ENCODE data around the gene CAMTA1.

Gene CAMTA1

GRCh38 chr1:7117399-7118281 is 332.4 kb downstream of the CAMTA1 start (continued):
- TF ChIP-seq, protein P1, sequence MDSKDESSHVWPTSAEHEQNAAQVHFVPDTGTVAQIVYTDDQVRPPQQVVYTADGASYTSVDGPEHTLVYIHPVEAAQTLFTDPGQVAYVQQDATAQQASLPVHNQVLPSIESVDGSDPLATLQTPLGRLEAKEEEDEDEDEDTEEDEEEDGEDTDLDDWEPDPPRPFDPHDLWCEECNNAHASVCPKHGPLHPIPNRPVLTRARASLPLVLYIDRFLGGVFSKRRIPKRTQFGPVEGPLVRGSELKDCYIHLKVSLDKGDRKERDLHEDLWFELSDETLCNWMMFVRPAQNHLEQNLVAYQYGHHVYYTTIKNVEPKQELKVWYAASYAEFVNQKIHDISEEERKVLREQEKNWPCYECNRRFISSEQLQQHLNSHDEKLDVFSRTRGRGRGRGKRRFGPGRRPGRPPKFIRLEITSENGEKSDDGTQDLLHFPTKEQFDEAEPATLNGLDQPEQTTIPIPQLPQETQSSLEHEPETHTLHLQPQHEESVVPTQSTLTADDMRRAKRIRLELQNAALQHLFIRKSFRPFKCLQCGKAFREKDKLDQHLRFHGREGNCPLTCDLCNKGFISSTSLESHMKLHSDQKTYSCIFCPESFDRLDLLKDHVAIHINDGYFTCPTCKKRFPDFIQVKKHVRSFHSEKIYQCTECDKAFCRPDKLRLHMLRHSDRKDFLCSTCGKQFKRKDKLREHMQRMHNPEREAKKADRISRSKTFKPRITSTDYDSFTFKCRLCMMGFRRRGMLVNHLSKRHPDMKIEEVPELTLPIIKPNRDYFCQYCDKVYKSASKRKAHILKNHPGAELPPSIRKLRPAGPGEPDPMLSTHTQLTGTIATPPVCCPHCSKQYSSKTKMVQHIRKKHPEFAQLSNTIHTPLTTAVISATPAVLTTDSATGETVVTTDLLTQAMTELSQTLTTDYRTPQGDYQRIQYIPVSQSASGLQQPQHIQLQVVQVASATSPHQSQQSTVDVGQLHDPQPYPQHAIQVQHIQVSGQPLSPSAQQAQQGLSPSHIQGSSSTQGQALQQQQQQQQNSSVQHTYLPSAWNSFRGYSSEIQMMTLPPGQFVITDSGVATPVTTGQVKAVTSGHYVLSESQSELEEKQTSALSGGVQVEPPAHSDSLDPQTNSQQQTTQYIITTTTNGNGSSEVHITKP (tag by site-specific recombination; IDR thresholded peaks at IDR 0.05): peak; percentile 74
- TF ChIP-seq ZNF621 (tag by site-specific recombination; IDR thresholded peaks at IDR 0.05) (no peak), ZNF501 (tag by site-specific recombination; IDR thresholded peaks at IDR 0.05) (no peak)

DNA sequence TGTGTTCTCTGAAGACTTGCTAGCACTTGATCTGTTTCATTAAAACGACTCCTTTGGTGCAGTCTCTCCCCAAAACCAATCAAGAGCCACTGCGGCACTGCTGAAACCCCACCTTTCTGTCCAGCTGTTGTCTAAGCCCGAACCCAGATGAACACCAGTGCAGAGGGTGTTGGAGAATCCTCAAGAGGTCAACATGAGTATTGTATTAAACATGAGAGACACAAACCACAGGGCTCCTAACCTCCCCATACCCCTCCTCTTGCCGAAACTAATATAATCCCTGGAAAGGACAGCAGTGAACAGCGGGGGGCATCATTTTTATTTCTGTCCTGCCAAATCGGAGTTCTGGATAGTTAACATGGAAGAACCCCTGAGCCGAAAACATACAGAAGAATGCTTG is 333.9 kb downstream of the CAMTA1 start:
- Histone ChIP-seq H3K36me3 (ENCODE audit: control insufficient read depth in 2 of 2, insufficient read depth in 1 of 2, low read length in 2 of 2) (no peaks in the 10 kb centered on the region), H3K4me3 (ENCODE audit: low read depth, low read length) (no peak overlapping the region), H3K27ac (ENCODE audit: extremely low read depth, low read depth, low read length) (no peak overlapping the region), H3K4me1 (ENCODE audit: control insufficient read depth, insufficient read depth, low read length) (no peaks in the 10 kb centered on the region), H3K9me3 (ENCODE audit: control insufficient read depth, insufficient read depth, low read depth, low read length) (no peaks in the 10 kb centered on the region)
- CTCF ChIA-PET: interaction anchor here (0.7 kb wide), 1 partner anchor 226 kb away, joined by 3 read pairs; no protein-coding TSS in a partner anchor
- POLR2A ChIA-PET: no interaction called here
- TF ChIP-seq, protein P2, sequence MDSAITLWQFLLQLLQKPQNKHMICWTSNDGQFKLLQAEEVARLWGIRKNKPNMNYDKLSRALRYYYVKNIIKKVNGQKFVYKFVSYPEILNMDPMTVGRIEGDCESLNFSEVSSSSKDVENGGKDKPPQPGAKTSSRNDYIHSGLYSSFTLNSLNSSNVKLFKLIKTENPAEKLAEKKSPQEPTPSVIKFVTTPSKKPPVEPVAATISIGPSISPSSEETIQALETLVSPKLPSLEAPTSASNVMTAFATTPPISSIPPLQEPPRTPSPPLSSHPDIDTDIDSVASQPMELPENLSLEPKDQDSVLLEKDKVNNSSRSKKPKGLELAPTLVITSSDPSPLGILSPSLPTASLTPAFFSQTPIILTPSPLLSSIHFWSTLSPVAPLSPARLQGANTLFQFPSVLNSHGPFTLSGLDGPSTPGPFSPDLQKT (IDR thresholded peaks at IDR 0.05; ENCODE audit: borderline replicate concordance, low read depth, low read length): no peak
- TF ChIP-seq BCL11A (tag by site-specific recombination; IDR thresholded peaks at IDR 0.05; ENCODE audit: low read depth) (no peak), ZNF426 (tag by site-specific recombination; IDR thresholded peaks at IDR 0.05) (no peak), ZNF677 (tag by site-specific recombination; IDR thresholded peaks at IDR 0.05) (no peak), ZBTB8A (tag by site-specific recombination; IDR thresholded peaks at IDR 0.05) (no peak), OSR2 (tag by site-specific recombination; IDR thresholded peaks at IDR 0.05) (no peak), ZNF138 (tag by site-specific recombination; IDR thresholded peaks at IDR 0.05; ENCODE audit: borderline replicate concordance) (no peak), ZNF843 (tag by site-specific recombination; IDR thresholded peaks at IDR 0.05) (no peak), ZBTB44 (tag by site-specific recombination; IDR thresholded peaks at IDR 0.05) (no peak)
- TF ChIP-seq, protein P3, sequence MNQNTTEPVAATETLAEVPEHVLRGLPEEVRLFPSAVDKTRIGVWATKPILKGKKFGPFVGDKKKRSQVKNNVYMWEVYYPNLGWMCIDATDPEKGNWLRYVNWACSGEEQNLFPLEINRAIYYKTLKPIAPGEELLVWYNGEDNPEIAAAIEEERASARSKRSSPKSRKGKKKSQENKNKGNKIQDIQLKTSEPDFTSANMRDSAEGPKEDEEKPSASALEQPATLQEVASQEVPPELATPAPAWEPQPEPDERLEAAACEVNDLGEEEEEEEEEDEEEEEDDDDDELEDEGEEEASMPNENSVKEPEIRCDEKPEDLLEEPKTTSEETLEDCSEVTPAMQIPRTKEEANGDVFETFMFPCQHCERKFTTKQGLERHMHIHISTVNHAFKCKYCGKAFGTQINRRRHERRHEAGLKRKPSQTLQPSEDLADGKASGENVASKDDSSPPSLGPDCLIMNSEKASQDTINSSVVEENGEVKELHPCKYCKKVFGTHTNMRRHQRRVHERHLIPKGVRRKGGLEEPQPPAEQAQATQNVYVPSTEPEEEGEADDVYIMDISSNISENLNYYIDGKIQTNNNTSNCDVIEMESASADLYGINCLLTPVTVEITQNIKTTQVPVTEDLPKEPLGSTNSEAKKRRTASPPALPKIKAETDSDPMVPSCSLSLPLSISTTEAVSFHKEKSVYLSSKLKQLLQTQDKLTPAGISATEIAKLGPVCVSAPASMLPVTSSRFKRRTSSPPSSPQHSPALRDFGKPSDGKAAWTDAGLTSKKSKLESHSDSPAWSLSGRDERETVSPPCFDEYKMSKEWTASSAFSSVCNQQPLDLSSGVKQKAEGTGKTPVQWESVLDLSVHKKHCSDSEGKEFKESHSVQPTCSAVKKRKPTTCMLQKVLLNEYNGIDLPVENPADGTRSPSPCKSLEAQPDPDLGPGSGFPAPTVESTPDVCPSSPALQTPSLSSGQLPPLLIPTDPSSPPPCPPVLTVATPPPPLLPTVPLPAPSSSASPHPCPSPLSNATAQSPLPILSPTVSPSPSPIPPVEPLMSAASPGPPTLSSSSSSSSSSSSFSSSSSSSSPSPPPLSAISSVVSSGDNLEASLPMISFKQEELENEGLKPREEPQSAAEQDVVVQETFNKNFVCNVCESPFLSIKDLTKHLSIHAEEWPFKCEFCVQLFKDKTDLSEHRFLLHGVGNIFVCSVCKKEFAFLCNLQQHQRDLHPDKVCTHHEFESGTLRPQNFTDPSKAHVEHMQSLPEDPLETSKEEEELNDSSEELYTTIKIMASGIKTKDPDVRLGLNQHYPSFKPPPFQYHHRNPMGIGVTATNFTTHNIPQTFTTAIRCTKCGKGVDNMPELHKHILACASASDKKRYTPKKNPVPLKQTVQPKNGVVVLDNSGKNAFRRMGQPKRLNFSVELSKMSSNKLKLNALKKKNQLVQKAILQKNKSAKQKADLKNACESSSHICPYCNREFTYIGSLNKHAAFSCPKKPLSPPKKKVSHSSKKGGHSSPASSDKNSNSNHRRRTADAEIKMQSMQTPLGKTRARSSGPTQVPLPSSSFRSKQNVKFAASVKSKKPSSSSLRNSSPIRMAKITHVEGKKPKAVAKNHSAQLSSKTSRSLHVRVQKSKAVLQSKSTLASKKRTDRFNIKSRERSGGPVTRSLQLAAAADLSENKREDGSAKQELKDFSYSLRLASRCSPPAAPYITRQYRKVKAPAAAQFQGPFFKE (tag by site-specific recombination; IDR thresholded peaks at IDR 0.05; ENCODE audit: borderline replicate concordance): no peak
- TF ChIP-seq, protein P4, sequence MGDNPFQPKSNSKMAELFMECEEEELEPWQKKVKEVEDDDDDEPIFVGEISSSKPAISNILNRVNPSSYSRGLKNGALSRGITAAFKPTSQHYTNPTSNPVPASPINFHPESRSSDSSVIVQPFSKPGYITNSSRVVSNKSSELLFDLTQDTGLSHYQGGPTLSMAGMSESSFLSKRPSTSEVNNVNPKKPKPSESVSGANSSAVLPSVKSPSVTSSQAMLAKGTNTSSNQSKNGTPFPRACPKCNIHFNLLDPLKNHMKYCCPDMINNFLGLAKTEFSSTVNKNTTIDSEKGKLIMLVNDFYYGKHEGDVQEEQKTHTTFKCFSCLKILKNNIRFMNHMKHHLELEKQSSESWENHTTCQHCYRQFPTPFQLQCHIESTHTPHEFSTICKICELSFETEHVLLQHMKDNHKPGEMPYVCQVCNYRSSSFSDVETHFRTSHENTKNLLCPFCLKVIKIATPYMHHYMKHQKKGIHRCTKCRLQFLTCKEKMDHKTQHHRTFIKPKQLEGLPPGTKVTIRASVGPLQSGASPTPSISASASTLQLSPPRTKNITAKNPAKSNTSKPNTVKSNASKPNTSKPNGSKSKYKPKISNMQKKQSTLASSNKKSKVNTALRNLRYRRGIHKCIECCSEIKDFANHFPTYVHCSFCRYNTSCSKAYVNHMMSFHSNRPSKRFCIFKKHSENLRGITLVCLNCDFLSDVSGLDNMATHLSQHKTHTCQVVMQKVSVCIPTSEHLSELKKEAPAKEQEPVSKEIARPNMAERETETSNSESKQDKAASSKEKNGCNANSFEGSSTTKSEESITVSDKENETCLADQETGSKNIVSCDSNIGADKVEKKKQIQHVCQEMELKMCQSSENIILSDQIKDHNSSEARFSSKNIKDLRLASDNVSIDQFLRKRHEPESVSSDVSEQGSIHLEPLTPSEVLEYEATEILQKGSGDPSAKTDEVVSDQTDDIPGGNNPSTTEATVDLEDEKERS (tag by site-specific recombination; IDR thresholded peaks at IDR 0.05): no peak
- TF ChIP-seq, protein P5, sequence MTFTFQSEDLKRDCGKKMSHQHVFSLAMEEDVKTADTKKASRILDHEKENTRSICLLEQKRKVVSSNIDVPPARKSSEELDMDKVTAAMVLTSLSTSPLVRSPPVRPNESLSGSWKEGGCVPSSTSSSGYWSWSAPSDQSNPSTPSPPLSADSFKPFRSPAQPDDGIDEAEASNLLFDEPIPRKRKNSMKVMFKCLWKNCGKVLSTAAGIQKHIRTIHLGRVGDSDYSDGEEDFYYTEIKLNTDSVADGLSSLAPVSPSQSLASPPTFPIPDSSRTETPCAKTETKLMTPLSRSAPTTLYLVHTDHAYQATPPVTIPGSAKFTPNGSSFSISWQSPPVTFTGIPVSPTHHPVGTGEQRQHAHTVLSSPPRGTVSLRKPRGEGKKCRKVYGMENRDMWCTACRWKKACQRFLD (tag by site-specific recombination; IDR thresholded peaks at IDR 0.05): no peak

Data from HEK293 (cell line).